ENCODE data around the gene LTBR. TPM values are rescaled to one million over a fixed set of nuclear protein-coding genes. Genes with fewer than 3 reads are reported as not detected.
"Not testable (repeated sequence)": the region's sequence is repeated elsewhere in the genome, so short reads cannot be mapped to it uniquely, and the experiment has no call there.

LTBR gene
- total RNA-seq, 1 donor from 2014 or later: 84.2 TPM

DNA sequence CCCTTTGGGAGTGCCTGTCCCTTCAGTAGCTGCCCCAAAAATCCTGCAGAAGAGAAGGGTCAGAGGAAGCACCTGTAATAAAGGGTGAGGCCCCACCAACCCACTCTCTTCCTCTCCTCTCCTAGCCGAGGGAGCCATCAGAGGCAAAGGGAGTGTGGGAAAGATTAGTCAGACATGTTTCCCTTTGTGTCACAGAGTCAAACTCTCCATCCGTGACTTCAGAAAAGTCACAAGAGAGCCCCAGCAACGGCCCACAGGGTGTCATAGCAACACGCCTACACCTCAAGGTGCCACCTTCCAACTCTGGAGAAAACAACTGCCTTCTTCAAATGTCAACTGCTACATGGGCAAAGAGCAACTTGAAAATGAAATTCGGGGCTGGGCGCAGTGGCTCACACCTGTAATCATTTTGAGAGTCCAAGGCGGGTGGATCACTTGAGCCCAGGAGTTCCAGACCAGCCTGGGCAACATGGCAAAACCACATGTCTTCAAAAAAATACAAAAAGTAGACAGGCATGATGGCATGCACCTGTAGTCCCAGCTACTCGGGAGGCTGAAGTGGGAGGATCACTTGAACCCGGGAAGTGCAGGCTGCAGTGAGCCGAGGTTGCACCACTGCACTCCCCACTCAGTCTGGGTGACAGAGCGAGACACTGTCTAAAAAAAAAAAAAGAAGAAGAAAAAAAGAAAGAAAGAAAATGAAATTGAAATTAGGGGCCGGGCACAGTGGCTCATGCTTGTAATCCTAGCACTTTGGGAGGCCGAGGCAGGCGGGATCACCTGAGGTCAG lies 43.1 kb downstream of the LTBR start:
- ATAC-seq: no peak

DNA sequence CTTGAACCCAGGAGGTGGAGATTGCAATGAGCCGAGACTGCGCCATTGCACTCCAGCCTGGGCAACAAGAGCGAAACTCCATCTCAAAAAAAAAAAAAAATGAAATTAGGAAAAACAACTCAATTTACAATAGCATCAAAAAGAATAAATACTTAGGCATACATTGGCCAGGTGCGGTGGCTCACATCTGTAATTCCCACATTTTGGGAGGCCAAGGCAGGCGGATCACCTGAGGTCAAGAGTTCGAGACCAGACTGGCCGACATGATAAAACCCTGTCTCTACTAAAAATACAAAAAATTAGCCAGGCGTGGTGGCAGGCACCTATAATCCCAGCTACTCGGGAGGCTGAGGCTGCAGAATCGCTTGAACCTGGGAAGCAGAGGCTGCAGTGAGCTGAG lies 43.8 kb downstream of the LTBR start:
- ATAC-seq: not testable (repeated sequence)

GRCh38 chr12:6428326-6428725 lies 44.4 kb downstream of the LTBR start:
- ATAC-seq: no peak

- ATAC-seq: peak; percentile 88
Measured at GRCh38 chr12:6430124-6430989, 46.4 kb downstream of the LTBR start.

GRCh38 chr12:6432991-6433390 lies 49.0 kb downstream of the LTBR start:
- ATAC-seq: no peak

DNA sequence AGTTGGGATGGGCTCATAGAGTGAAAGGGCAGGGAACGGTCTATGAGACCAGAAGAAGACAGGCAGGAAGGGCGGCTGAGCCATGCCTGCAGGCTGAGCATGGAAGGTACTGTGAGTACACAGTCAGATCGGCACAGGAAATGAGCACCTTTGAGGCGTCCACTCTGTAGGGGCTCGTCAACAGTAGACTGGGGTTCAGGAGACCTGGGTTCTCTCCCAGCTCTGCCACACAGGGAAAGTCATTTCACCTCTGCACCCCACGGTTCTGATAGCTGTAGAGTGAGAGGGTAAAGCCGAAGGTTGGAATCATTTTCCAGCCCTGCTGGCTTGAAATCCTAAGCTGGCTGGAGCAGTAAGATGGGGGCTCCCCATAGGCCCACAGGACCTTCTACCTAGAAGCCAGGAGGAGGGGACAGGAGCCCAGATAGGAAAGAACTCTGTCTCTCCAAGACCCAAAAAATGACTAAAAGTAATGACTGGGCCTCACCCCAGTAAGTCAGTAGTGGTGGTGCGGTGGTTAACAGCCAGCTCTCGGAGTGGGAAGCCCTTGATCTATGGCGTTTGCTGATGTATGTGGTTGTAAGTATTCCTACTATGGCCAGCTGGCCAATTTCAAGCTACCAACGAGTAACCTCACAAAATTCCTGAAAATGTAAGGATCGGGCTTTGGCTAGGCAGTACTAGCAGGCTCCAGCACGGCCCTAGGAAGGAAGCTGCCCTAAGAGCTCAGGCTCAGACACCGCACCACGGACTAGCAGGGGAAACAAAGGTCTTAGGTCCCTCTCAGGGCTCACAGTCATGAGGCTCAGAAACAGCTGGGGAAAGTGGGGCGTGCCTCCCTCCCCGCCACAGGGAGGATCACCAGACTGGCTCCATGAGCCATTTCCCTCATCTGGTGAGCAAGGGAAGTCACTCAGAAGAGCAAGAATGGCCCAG lies 50.5 kb downstream of the LTBR start:
- peak; percentile 10 for ATAC-seq

DNA sequence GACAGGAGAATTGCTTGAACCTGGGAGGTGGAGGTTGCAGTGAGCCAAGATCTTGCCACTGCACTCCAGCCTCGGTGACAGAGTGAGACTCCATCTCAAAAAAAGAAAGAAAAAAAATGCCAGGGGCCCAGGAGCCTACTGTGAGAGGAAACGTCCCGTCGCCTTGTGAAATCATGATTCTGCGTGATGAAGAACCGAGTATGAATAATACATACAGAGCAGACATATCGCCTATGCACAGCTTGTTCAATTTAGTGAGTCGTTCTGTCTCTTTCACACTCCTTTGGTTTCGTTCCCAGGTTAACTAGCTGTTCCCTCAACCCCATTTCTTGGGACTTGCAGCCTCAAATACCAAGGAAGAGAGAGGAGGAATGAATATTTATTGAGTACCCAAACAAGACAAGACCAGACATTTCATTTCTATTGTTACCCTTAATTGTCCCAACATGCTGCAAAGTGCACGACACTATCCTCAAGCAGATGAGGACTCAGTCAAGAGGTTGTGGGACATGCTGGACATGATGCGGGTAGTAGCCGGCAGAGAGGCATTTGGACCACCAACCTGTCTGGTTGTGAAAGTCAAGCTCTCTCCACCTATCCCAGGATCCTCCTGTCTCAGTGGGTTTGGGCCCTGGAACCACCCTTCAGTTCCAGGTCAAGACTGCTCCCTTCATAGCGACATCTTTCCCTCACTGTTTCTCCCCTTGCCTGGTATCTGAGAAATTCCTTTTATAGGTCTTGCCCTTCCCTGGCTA lies 52.2 kb downstream of the LTBR start:
- no peak for ATAC-seq

DNA sequence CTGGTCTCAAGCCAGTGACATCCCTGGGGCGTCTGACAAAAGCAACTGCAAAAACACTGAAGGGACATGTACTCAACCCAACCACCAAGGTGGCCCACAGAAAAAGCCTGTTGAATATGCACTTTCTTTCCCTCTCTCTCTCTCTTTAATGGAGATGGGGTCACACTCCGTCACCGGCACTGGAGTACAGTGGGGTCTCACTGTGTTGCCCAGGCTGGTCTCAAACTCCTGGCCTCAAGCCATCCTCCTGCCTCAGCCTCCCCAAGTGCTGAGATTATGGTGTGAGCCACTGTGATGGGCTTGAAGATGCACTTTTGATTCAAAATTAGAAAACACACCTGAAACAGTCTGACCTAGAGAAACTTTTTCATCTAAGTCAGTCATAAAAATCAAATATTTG lies 53.6 kb downstream of the LTBR start:
- ATAC-seq: no peak

- ATAC-seq: no peak
Measured at GRCh38 chr12:6438345-6438744, 54.4 kb downstream of the LTBR start.

DNA sequence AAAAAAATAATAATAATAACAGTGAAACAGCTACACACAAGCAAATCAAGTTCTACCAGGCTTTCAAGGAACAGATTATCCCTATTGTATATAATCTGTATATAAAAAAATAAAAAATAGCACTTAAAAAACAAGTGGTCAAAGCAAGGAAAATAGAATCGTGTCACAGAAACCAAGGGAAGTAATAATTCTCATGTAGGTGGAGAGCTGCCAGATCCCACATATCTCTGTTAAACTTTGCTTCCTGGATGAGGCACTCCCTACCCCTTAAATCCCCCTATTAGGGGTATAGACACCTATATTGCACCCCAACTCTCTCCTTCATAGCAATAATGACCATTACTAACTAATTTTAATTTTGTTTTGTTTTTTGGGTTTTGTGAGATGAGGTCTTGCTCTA lies 56.4 kb downstream of the LTBR start:
- no peak for ATAC-seq

Other genes starting within 250 kb of the LTBR start
- gene CD9, start 183.8 kb upstream of the LTBR start, total RNA-seq: 597 TPM
- 21.1 TPM for gene PLEKHG6, start 73.5 kb upstream of the LTBR start, total RNA-seq
- 99.3 TPM for gene TNFRSF1A, start 42.1 kb upstream of the LTBR start, total RNA-seq
- 142 TPM for gene SCNN1A, start 8.6 kb upstream of the LTBR start, total RNA-seq
- 0.40 TPM for gene CD27, start 60.8 kb downstream of the LTBR start, total RNA-seq
- gene TAPBPL, start 67.9 kb downstream of the LTBR start, total RNA-seq: 11.4 TPM
- gene VAMP1, start 86.5 kb downstream of the LTBR start, total RNA-seq: 1.6 TPM
- gene MRPL51, start 109.1 kb downstream of the LTBR start, total RNA-seq: 180 TPM
- 37.4 TPM for gene NCAPD2, start 109.9 kb downstream of the LTBR start, total RNA-seq
- 3,825 TPM for gene GAPDH, start 150.4 kb downstream of the LTBR start, total RNA-seq
- 1.2 TPM for gene IFFO1, start 171.9 kb downstream of the LTBR start, total RNA-seq
- 30.6 TPM for gene NOP2, start 184.1 kb downstream of the LTBR start, total RNA-seq
- gene CHD4, start 223.2 kb downstream of the LTBR start, total RNA-seq: 119 TPM

All from esophagus mucosa (tissue), 1 donor.